Activated naive CD8-positive, alpha-beta T cell (primary cell): ENCODE measurements around the gene BBX.

Experiments used
- H3K27ac Mint-ChIP-seq: one replicate; pipeline ENCODE4 v1.8.0; 2021; ENCODE audit warnings: mixed read lengths
- H3K27me3 Mint-ChIP-seq: one replicate; pipeline ENCODE4 v1.8.0; 2021; ENCODE audit warnings: mixed read lengths
- H3K36me3 Mint-ChIP-seq: one replicate; pipeline ENCODE4 v1.8.0; 2021; ENCODE audit warnings: mixed read lengths
- H3K4me1 Mint-ChIP-seq: one replicate; pipeline ENCODE4 v1.8.0; 2021; ENCODE audit warnings: low read depth, mixed read lengths
- H3K4me3 Mint-ChIP-seq: one replicate; pipeline ENCODE4 v1.8.0; 2021; ENCODE audit warnings: mild to moderate bottlenecking, mixed read lengths
- H3K9me3 Mint-ChIP-seq: one replicate; pipeline ENCODE4 v1.8.0; 2021; ENCODE audit warnings: low read depth, mixed read lengths

BBX gene

GRCh38 chr3:107523539-107524325, 970 bp downstream of the BBX start:
- peak overlapping the region; percentile 89 for H3K27ac Mint-ChIP-seq
- H3K36me3 Mint-ChIP-seq = no peaks in the 10 kb centered on the region
- peak overlapping the region; percentile 92 for H3K4me3 Mint-ChIP-seq
- H3K9me3 Mint-ChIP-seq = no peaks in the 10 kb centered on the region
- H3K27me3 Mint-ChIP-seq = no peaks in the 10 kb centered on the region
- H3K4me1 Mint-ChIP-seq = peaks cover 36% of the 10 kb centered on the region

GRCh38 chr3:107524326-107524840, 1.6 kb downstream of the BBX start:
- H3K27ac Mint-ChIP-seq = peak overlapping the region; percentile 89
- H3K27me3 Mint-ChIP-seq = no peaks in the 10 kb centered on the region
- H3K4me1 Mint-ChIP-seq = peaks cover 39% of the 10 kb centered on the region
- H3K4me3 Mint-ChIP-seq = peak overlapping the region; percentile 92
- no peaks in the 10 kb centered on the region for H3K9me3 Mint-ChIP-seq
- no peaks in the 10 kb centered on the region for H3K36me3 Mint-ChIP-seq

GRCh38 chr3:107524841-107525643, 2.3 kb downstream of the BBX start:
- H3K9me3 Mint-ChIP-seq = no peaks in the 10 kb centered on the region
- no peaks in the 10 kb centered on the region for H3K27me3 Mint-ChIP-seq
- H3K27ac Mint-ChIP-seq = peak overlapping the region; percentile 97
- H3K36me3 Mint-ChIP-seq = no peaks in the 10 kb centered on the region
- peak overlapping the region; percentile 99 for H3K4me3 Mint-ChIP-seq
- peaks cover 40% of the 10 kb centered on the region for H3K4me1 Mint-ChIP-seq

- Mint-ChIP-seq H3K4me1 (peaks cover 45% of the 10 kb centered on the region), H3K9me3 (no peaks in the 10 kb centered on the region), H3K36me3 (no peaks in the 10 kb centered on the region), H3K27ac (peak overlapping the region; percentile 97), H3K27me3 (no peaks in the 10 kb centered on the region), H3K4me3 (peak overlapping the region; percentile 99)
Measured at GRCh38 chr3:107525644-107526305, 3.0 kb downstream of the BBX start.

- Mint-ChIP-seq H3K27me3 (no peaks in the 10 kb centered on the region), H3K4me3 (no peak overlapping the region), H3K36me3 (peaks cover 4% of the 10 kb centered on the region), H3K4me1 (peaks cover 40% of the 10 kb centered on the region), H3K9me3 (no peaks in the 10 kb centered on the region), H3K27ac (peak overlapping the region; percentile 9)
Measured at GRCh38 chr3:107531917-107532469, 9.2 kb downstream of the BBX start.

GRCh38 chr3:107540857-107541256, 18.1 kb downstream of the BBX start:
- Mint-ChIP-seq H3K4me1 (peaks cover 38% of the 10 kb centered on the region), H3K27me3 (no peaks in the 10 kb centered on the region), H3K36me3 (peaks cover 13% of the 10 kb centered on the region), H3K27ac (no peak overlapping the region), H3K9me3 (no peaks in the 10 kb centered on the region), H3K4me3 (no peak overlapping the region)

GRCh38 chr3:107542665-107543064, 19.9 kb downstream of the BBX start:
- peaks cover 12% of the 10 kb centered on the region for H3K36me3 Mint-ChIP-seq
- peaks cover 41% of the 10 kb centered on the region for H3K4me1 Mint-ChIP-seq
- H3K27ac Mint-ChIP-seq = no peak overlapping the region
- no peak overlapping the region for H3K4me3 Mint-ChIP-seq
- no peaks in the 10 kb centered on the region for H3K9me3 Mint-ChIP-seq
- no peaks in the 10 kb centered on the region for H3K27me3 Mint-ChIP-seq

- Mint-ChIP-seq H3K4me3 (no peak overlapping the region), H3K27ac (no peak overlapping the region), H3K4me1 (peaks cover 39% of the 10 kb centered on the region), H3K36me3 (peaks cover 10% of the 10 kb centered on the region), H3K27me3 (no peaks in the 10 kb centered on the region), H3K9me3 (no peaks in the 10 kb centered on the region)
Measured at GRCh38 chr3:107543666-107544065, 20.9 kb downstream of the BBX start.

- H3K36me3 Mint-ChIP-seq = peaks cover 17% of the 10 kb centered on the region
- H3K27ac Mint-ChIP-seq = no peak overlapping the region
- no peaks in the 10 kb centered on the region for H3K9me3 Mint-ChIP-seq
- H3K4me1 Mint-ChIP-seq = peaks cover 36% of the 10 kb centered on the region
- H3K27me3 Mint-ChIP-seq = no peaks in the 10 kb centered on the region
- no peak overlapping the region for H3K4me3 Mint-ChIP-seq
Measured at GRCh38 chr3:107545680-107546120, 22.9 kb downstream of the BBX start.

- H3K36me3 Mint-ChIP-seq = peaks cover 17% of the 10 kb centered on the region
- H3K27me3 Mint-ChIP-seq = no peaks in the 10 kb centered on the region
- H3K9me3 Mint-ChIP-seq = no peaks in the 10 kb centered on the region
- no peak overlapping the region for H3K27ac Mint-ChIP-seq
- no peak overlapping the region for H3K4me3 Mint-ChIP-seq
- peaks cover 31% of the 10 kb centered on the region for H3K4me1 Mint-ChIP-seq
Measured at GRCh38 chr3:107548601-107549000, 25.8 kb downstream of the BBX start.

- Mint-ChIP-seq H3K4me1 (peaks cover 53% of the 10 kb centered on the region), H3K27me3 (no peaks in the 10 kb centered on the region), H3K4me3 (no peak overlapping the region), H3K9me3 (no peaks in the 10 kb centered on the region), H3K27ac (no peak overlapping the region), H3K36me3 (peaks cover 4% of the 10 kb centered on the region)
Measured at GRCh38 chr3:107555359-107555758, 32.6 kb downstream of the BBX start.

GRCh38 chr3:107557743-107558142, 35.0 kb downstream of the BBX start:
- no peaks in the 10 kb centered on the region for H3K9me3 Mint-ChIP-seq
- H3K4me3 Mint-ChIP-seq = no peak overlapping the region
- H3K4me1 Mint-ChIP-seq = peaks cover 60% of the 10 kb centered on the region
- H3K36me3 Mint-ChIP-seq = peaks cover 3% of the 10 kb centered on the region
- H3K27ac Mint-ChIP-seq = no peak overlapping the region
- no peaks in the 10 kb centered on the region for H3K27me3 Mint-ChIP-seq

GRCh38 chr3:107560166-107560565, 37.4 kb downstream of the BBX start:
- Mint-ChIP-seq H3K27ac (no peak overlapping the region), H3K4me1 (peaks cover 61% of the 10 kb centered on the region), H3K4me3 (no peak overlapping the region), H3K9me3 (no peaks in the 10 kb centered on the region), H3K36me3 (no peaks in the 10 kb centered on the region), H3K27me3 (no peaks in the 10 kb centered on the region)

- H3K9me3 Mint-ChIP-seq = no peaks in the 10 kb centered on the region
- no peak overlapping the region for H3K27ac Mint-ChIP-seq
- no peaks in the 10 kb centered on the region for H3K27me3 Mint-ChIP-seq
- peaks cover 57% of the 10 kb centered on the region for H3K4me1 Mint-ChIP-seq
- H3K4me3 Mint-ChIP-seq = no peak overlapping the region
- no peaks in the 10 kb centered on the region for H3K36me3 Mint-ChIP-seq
Measured at GRCh38 chr3:107561980-107562379, 39.2 kb downstream of the BBX start.
